MCF 10A (cell line): ENCODE data around the gene CEACAM16. TPM values are rescaled to one million over a fixed set of nuclear protein-coding genes. Genes with fewer than 3 reads are reported as not detected.
A peak's percentile ranks its signal among the peaks of the same experiment; 100 is the strongest.

Experiments used
- BruUV-seq: library from RNA; stranded (reverse); fragments of 400-500 nt; replicated peaks from 2 replicates; lab custom pipeline; 2021; lab: Mats Ljungman, UMichigan
- CTCF ChIA-PET: fragments of 300-600 bp; sonication (Branson Sonifier 250); formaldehyde crosslinking; extraction: SDS; loops from one replicate; lab custom pipeline; 2021; ENCODE audit warnings: antibody characterized with exemption, inconsistent platforms; lab: Yijun Ruan, JAX
- POLR2A ChIA-PET: fragments of 300-600, 350-650 bp; sonication (Branson Sonifier 250); formaldehyde crosslinking; extraction: SDS; loops from one replicate; lab custom pipeline; 2020; ENCODE audit warnings: antibody characterized with exemption, inconsistent platforms; lab: Yijun Ruan, JAX
- DNase-seq: peaks from one replicate; pipeline ENCODE4 v3.0.0-alpha.2; 2018; ENCODE audit not compliant: unreplicated experiment
- H3K27ac Mint-ChIP-seq: one replicate; pipeline ENCODE4 v1.8.0; 2022; ENCODE audit warnings: mild to moderate bottlenecking, low read depth, mixed read lengths; ENCODE audit not compliant: unreplicated experiment
- H3K27me3 Mint-ChIP-seq: one replicate; pipeline ENCODE4 v1.8.0; 2022; ENCODE audit warnings: mixed read lengths; ENCODE audit not compliant: insufficient read depth, unreplicated experiment
- H3K36me3 Mint-ChIP-seq: one replicate; pipeline ENCODE4 v1.8.0; 2022; ENCODE audit warnings: mild to moderate bottlenecking, moderate library complexity, mixed read lengths; ENCODE audit not compliant: insufficient read depth, unreplicated experiment
- H3K4me1 Mint-ChIP-seq: one replicate; pipeline ENCODE4 v1.8.0; 2022; ENCODE audit warnings: mixed read lengths; ENCODE audit not compliant: insufficient read depth, unreplicated experiment
- H3K4me3 Mint-ChIP-seq: one replicate; pipeline ENCODE4 v1.8.0; 2022; ENCODE audit warnings: mild to moderate bottlenecking, moderate library complexity, mixed read lengths; ENCODE audit not compliant: unreplicated experiment
- H3K9me3 Mint-ChIP-seq: one replicate; pipeline ENCODE4 v1.8.0; 2022; ENCODE audit warnings: mixed read lengths; ENCODE audit not compliant: unreplicated experiment
- intact Hi-C: fragments of 100-400 bp; cut with micrococcal nuclease; formaldehyde crosslinking; loops from 2 replicates; pipeline ENCODE4 v1.14.1; 2022
- total RNA-seq: library from RNA; stranded (reverse); gene quantifications from 2 replicates; pipeline ENCODE4 v1.2.3, GENCODE V29; 2022
- TF ChIP-seq, protein P1 (sequence below): fragments of 200-600 bp; IDR thresholded peaks from one replicate; pipeline ENCODE4 v1.8.0; 2022; ENCODE audit warnings: antibody characterized with exemption, mild to moderate bottlenecking; ENCODE audit not compliant: unreplicated experiment

The CEACAM16 gene
- total RNA-seq, 1 experiment from 2014 or later = not detected

DNA sequence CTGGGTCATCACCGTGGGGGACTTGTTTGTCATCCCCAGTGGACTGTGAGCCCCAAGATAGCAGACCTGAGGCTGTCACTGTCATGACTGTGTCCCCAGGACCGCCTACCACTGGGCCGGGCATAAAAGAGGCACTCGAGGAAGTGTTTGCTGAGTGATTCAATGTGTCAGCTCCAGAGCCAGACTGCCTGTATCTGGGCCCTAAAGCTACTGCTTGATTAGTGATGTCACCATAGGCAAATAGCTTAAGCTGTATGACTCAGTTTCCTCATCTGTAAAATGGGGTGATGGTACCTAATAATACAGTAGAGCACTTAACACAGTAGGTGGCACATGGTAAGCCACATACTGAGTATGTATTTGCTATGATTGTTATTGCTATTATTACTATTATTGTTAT is 38.9 kb upstream of the CEACAM16 start:
- Mint-ChIP-seq H3K27ac (no peak overlapping the region), H3K27me3 (no peaks in the 10 kb centered on the region), H3K9me3 (no peaks in the 10 kb centered on the region), H3K4me1 (peaks cover 12% of the 10 kb centered on the region), H3K36me3 (peaks cover 81% of the 10 kb centered on the region), H3K4me3 (no peak overlapping the region)
- BruUV-seq = no TSS peak
- POLR2A ChIA-PET = no interaction called here
- TF ChIP-seq, protein P1, sequence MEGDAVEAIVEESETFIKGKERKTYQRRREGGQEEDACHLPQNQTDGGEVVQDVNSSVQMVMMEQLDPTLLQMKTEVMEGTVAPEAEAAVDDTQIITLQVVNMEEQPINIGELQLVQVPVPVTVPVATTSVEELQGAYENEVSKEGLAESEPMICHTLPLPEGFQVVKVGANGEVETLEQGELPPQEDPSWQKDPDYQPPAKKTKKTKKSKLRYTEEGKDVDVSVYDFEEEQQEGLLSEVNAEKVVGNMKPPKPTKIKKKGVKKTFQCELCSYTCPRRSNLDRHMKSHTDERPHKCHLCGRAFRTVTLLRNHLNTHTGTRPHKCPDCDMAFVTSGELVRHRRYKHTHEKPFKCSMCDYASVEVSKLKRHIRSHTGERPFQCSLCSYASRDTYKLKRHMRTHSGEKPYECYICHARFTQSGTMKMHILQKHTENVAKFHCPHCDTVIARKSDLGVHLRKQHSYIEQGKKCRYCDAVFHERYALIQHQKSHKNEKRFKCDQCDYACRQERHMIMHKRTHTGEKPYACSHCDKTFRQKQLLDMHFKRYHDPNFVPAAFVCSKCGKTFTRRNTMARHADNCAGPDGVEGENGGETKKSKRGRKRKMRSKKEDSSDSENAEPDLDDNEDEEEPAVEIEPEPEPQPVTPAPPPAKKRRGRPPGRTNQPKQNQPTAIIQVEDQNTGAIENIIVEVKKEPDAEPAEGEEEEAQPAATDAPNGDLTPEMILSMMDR = no peak
- CTCF ChIA-PET = interaction anchor here (0.6 to 5.8 kb wide), 8 partner anchors 11 to 184 kb away, joined by 3 to 38 read pairs (median 5); no protein-coding TSS in a partner anchor
- DNase-seq = no peak
- intact Hi-C loops = no loop called here

DNA sequence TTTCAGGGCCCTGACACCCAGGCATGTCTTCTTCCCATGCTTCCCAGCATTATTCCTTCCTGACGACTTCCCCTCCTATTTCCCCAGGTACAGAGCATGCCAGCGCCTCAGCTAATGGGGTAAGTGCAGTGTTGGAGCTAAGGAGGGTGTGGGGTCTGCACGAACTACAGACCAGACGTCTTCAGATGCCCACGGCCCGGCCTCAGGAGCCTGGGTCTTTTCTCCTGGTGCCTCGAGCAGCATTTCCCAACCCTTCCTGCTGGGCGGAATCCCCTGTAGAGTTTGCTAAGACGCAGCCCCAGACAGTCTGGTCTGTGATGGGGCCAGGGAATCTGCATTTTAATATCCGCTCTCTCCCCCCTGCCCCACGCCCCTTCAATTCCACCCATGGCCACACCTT is 37.7 kb upstream of the CEACAM16 start:
- Mint-ChIP-seq H3K4me3 (no peak overlapping the region), H3K27ac (peak overlapping the region; percentile 27), H3K27me3 (no peaks in the 10 kb centered on the region), H3K4me1 (peaks cover 11% of the 10 kb centered on the region), H3K36me3 (peaks cover 70% of the 10 kb centered on the region), H3K9me3 (no peaks in the 10 kb centered on the region)
- DNase-seq = no peak
- no TSS peak for BruUV-seq
- TF ChIP-seq, protein P1 = no peak
- CTCF ChIA-PET = interaction anchor here (0.5 to 5.8 kb wide), 8 partner anchors 12 to 971 kb away, joined by 3 to 38 read pairs (median 4); no protein-coding TSS in a partner anchor
- POLR2A ChIA-PET = interaction anchor here (0.7 kb wide), 1 partner anchor 19 kb away, joined by 3 read pairs; no protein-coding TSS in a partner anchor
- intact Hi-C loops = no loop called here

- DNase-seq = no peak
- Mint-ChIP-seq H3K4me1 (peaks cover 4% of the 10 kb centered on the region), H3K9me3 (no peaks in the 10 kb centered on the region), H3K4me3 (no peak overlapping the region), H3K27me3 (no peaks in the 10 kb centered on the region), H3K36me3 (peaks cover 63% of the 10 kb centered on the region), H3K27ac (no peak overlapping the region)
- no TSS peak for BruUV-seq
- TF ChIP-seq, protein P1 = no peak
- intact Hi-C loops = no loop called here
- ChIA-PET CTCF (interaction anchor here (0.5 to 5.8 kb wide), 8 partner anchors 9 to 970 kb away, joined by 3 to 38 read pairs (median 5); no protein-coding TSS in a partner anchor), POLR2A (no interaction called here)
Observed at GRCh38 chr19:44661904-44662303, 37.0 kb upstream of the CEACAM16 start.

GRCh38 chr19:44662691-44663385 is 36.1 kb upstream of the CEACAM16 start:
- ChIA-PET CTCF (interaction anchor here (0.6 to 5.8 kb wide), 15 partner anchors 8 to 612 kb away, joined by 3 to 38 read pairs (median 4); no protein-coding TSS in a partner anchor), POLR2A (interaction anchor here (0.7 to 1.3 kb wide), 2 partner anchors 18 to 74 kb away, joined by 3 read pairs; no protein-coding TSS in a partner anchor)
- intact Hi-C loops = no loop called here
- Mint-ChIP-seq H3K27ac (no peak overlapping the region), H3K27me3 (no peaks in the 10 kb centered on the region), H3K4me3 (no peak overlapping the region), H3K4me1 (no peaks in the 10 kb centered on the region), H3K9me3 (no peaks in the 10 kb centered on the region), H3K36me3 (peaks cover 54% of the 10 kb centered on the region)
- DNase-seq = no peak
- TF ChIP-seq, protein P1 = no peak
- BruUV-seq = TSS peak; percentile 40
